Measurements from ENCODE around the gene CAMTA1. TPM values are rescaled to one million over a fixed set of nuclear protein-coding genes. Genes with fewer than 3 reads are reported as not detected.

Gene CAMTA1
- total and polyA plus RNA-seq, 9 of the 15 experiments (the other 6 are each of a cell fraction or from before 2014, with no cell fraction given): 43.9 to 161 (median 65.9) TPM

DNA sequence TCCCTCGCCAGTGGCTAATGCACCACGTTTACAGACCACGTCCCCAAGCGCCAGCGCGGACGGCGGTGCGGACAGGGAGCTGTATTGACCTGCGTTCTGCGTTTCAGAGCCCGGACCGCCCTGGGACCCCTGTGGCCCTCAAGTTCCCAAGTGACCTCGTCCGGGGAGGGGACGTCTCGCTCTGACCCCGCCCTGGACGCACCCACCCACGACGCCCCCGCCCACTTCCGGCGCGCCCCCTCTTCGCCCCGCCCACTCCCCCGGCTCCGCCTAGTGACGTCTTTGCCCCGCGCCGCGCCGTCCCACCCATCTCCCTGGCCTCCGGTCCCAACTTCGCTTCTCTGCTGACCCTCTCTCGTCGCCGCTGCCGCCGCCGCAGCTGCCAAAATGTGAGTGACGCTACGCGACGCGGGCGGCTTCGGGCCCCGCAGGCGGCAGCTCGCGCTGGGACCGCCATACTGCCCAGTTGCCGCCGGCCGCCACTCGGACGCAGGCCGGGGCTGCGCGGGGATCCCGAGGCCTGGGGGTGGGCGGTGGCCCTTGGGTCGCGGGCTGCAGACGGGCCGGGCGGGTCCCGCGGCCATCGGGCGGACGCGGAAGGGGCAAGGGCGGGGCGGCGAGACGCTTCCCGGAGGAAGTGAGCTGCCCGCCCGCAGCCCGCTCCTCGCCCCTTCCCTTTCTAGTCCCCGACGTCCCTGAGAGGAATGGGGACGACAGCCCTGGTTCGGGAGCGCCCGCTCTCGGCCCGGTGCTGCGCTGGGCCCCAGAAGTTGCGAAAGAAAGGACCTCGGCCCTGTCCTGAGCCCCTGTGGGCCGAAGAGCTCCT lies 986.0 kb downstream of the CAMTA1 start, which contains the start of gene VAMP3 (continued):
- TF ChIP-seq, protein P1, sequence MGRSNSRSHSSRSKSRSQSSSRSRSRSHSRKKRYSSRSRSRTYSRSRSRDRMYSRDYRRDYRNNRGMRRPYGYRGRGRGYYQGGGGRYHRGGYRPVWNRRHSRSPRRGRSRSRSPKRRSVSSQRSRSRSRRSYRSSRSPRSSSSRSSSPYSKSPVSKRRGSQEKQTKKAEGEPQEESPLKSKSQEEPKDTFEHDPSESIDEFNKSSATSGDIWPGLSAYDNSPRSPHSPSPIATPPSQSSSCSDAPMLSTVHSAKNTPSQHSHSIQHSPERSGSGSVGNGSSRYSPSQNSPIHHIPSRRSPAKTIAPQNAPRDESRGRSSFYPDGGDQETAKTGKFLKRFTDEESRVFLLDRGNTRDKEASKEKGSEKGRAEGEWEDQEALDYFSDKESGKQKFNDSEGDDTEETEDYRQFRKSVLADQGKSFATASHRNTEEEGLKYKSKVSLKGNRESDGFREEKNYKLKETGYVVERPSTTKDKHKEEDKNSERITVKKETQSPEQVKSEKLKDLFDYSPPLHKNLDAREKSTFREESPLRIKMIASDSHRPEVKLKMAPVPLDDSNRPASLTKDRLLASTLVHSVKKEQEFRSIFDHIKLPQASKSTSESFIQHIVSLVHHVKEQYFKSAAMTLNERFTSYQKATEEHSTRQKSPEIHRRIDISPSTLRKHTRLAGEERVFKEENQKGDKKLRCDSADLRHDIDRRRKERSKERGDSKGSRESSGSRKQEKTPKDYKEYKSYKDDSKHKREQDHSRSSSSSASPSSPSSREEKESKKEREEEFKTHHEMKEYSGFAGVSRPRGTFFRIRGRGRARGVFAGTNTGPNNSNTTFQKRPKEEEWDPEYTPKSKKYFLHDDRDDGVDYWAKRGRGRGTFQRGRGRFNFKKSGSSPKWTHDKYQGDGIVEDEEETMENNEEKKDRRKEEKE (IDR thresholded peaks at IDR 0.05; ENCODE audit: borderline replicate concordance in 1 of 2, control insufficient read depth in 1 of 2, low read depth in 2 of 2, low read length in 1 of 2): no peak
- TF ChIP-seq ZFPM2 (CRISPR knock-in tag; IDR thresholded peaks at IDR 0.05) (no peak), POLR2AphosphoS5 (IDR thresholded peaks at IDR 0.05; ENCODE audit: control insufficient read depth, insufficient read depth, low read depth, low read length) (peak; percentile 48; the same call in 1 of the 2 replicates), C11orf30 (IDR thresholded peaks at IDR 0.05; ENCODE audit: low read depth) (peak; percentile 93), KAT8 (IDR thresholded peaks at IDR 0.05; ENCODE audit: low read depth) (no peak), ILF3 (IDR thresholded peaks at IDR 0.05; ENCODE audit: borderline replicate concordance) (no peak), CBX8 (IDR thresholded peaks at IDR 0.05; ENCODE audit: borderline replicate concordance, extremely low read depth, low read depth, low read length, poor library complexity, severe bottlenecking) (no peak), ZNF75A (CRISPR knock-in tag; IDR thresholded peaks at IDR 0.05) (no peak), MAFG (tag; conservative IDR thresholded peaks at IDR 0.05) (no peak), SIRT6 (IDR thresholded peaks at IDR 0.05; ENCODE audit: low read depth, low read length) (no peak), ELF4 (CRISPR knock-in tag; IDR thresholded peaks at IDR 0.05) (no peak), LARP7 (IDR thresholded peaks at IDR 0.05) (no peak), KLF10 (CRISPR knock-in tag; IDR thresholded peaks at IDR 0.05) (no peak), NFE2L1 (tag; IDR thresholded peaks at IDR 0.05; ENCODE audit: borderline replicate concordance, low read depth) (no peak)
- TF ChIP-seq, protein P2, sequence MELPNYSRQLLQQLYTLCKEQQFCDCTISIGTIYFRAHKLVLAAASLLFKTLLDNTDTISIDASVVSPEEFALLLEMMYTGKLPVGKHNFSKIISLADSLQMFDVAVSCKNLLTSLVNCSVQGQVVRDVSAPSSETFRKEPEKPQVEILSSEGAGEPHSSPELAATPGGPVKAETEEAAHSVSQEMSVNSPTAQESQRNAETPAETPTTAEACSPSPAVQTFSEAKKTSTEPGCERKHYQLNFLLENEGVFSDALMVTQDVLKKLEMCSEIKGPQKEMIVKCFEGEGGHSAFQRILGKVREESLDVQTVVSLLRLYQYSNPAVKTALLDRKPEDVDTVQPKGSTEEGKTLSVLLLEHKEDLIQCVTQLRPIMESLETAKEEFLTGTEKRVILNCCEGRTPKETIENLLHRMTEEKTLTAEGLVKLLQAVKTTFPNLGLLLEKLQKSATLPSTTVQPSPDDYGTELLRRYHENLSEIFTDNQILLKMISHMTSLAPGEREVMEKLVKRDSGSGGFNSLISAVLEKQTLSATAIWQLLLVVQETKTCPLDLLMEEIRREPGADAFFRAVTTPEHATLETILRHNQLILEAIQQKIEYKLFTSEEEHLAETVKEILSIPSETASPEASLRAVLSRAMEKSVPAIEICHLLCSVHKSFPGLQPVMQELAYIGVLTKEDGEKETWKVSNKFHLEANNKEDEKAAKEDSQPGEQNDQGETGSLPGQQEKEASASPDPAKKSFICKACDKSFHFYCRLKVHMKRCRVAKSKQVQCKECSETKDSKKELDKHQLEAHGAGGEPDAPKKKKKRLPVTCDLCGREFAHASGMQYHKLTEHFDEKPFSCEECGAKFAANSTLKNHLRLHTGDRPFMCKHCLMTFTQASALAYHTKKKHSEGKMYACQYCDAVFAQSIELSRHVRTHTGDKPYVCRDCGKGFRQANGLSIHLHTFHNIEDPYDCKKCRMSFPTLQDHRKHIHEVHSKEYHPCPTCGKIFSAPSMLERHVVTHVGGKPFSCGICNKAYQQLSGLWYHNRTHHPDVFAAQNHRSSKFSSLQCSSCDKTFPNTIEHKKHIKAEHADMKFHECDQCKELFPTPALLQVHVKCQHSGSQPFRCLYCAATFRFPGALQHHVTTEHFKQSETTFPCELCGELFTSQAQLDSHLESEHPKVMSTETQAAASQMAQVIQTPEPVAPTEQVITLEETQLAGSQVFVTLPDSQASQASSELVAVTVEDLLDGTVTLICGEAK (IDR thresholded peaks at IDR 0.05): peak; percentile 57
- TF ChIP-seq, protein P2 (CRISPR knock-in tag; IDR thresholded peaks at IDR 0.05): no peak
